ENCODE results near the gene JAML.

Gene JAML

DNA sequence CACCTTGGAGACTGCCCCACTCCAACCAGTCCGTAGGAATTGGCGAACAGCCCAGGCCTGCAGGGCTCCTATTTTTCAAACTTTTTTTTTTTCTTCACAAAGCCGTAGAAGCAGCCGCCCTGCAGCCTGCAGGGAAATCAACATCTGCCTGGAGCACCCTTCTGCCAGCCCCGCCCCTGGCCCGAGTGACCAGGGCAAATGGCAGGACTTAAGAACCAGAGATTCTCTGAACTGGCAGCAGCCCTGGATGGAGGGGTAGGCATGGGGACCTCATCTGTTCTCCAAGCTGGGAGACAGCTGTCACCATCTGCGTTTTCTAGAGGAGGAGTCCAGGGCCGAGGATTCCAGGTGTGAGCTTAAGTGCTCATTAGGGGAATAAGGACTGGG lies 53.9 kb downstream of the JAML start:
- TF ChIP-seq, protein P1, sequence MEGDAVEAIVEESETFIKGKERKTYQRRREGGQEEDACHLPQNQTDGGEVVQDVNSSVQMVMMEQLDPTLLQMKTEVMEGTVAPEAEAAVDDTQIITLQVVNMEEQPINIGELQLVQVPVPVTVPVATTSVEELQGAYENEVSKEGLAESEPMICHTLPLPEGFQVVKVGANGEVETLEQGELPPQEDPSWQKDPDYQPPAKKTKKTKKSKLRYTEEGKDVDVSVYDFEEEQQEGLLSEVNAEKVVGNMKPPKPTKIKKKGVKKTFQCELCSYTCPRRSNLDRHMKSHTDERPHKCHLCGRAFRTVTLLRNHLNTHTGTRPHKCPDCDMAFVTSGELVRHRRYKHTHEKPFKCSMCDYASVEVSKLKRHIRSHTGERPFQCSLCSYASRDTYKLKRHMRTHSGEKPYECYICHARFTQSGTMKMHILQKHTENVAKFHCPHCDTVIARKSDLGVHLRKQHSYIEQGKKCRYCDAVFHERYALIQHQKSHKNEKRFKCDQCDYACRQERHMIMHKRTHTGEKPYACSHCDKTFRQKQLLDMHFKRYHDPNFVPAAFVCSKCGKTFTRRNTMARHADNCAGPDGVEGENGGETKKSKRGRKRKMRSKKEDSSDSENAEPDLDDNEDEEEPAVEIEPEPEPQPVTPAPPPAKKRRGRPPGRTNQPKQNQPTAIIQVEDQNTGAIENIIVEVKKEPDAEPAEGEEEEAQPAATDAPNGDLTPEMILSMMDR (IDR thresholded peaks at IDR 0.05): no peak
- peaks cover 12 to 24% of the 10 kb centered on the region in 2 experiments for H3K4me1 ChIP-seq (ENCODE audit: control insufficient read depth in 1 of 2, insufficient read depth in 1 of 2, low read depth in 1 of 2, low read length in 1 of 2)
- no peaks in the 10 kb centered on the region for H3K36me3 ChIP-seq
- peaks cover 30% of the 10 kb centered on the region for H3K27me3 ChIP-seq
- no peak overlapping the region for H3K4me3 ChIP-seq (ENCODE audit: low read depth in 1 of 2, low read length in 1 of 2)
- no peaks in the 10 kb centered on the region for H3K9me3 ChIP-seq
- H3K27ac ChIP-seq: no peak overlapping the region

- Histone ChIP-seq H3K27me3 (peaks cover 28% of the 10 kb centered on the region), H3K4me1 (ENCODE audit: control insufficient read depth in 1 of 2, insufficient read depth in 1 of 2, low read depth in 1 of 2, low read length in 1 of 2) (peaks cover 9 to 18% of the 10 kb centered on the region in 2 experiments), H3K36me3 (no peaks in the 10 kb centered on the region), H3K27ac (no peak overlapping the region), H3K9me3 (no peaks in the 10 kb centered on the region), H3K4me3 (ENCODE audit: low read depth in 1 of 2, low read length in 1 of 2) (no peak overlapping the region)
- TF ChIP-seq, protein P1 (IDR thresholded peaks at IDR 0.05): no peak
These were observed 54.6 kb downstream of the JAML start for GRCh38 chr11:118170231-118170630.

DNA sequence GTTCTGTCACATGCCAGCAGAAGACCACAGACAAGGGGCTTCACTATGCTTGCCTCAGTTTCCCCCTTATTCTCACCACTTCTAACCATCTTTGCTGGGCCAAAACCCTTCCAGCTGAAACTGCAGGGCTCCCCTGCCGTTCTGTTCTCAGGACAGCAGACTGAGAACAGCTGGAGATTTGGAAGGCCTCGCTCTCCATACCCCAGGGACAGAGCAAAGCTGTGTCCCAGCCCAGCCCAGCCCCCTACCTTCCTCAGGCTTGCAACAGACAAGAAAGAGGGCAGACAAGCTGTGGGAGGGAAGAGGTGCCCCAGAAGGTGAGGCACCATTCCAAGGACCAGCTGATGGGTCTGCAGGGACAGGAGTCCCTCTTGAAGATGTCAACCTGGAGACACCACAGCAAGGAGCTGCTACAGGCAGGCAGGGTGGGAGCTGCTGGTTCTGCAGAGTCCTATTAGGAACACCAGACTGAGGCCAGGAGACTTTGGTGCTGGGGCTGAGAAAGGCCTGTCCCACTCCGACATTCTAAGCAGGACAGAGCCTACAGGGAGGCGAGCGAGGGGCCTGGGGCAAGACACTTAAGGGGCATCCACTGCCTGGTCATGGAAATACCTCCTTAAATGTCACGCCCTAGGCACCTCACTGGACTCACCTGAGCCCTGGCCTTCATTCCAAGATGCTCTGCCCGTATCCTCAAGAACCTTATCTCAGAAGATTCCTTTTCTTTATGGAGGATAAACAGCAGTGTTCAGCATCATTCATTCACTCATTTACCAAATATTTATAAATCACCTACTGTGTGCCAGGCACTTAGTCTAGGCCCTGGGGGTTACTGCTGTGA lies 55.3 kb downstream of the JAML start:
- Histone ChIP-seq H3K27ac (no peak overlapping the region), H3K4me3 (ENCODE audit: low read depth in 1 of 2, low read length in 1 of 2) (no peak overlapping the region), H3K36me3 (no peaks in the 10 kb centered on the region), H3K4me1 (ENCODE audit: control insufficient read depth in 1 of 2, insufficient read depth in 1 of 2, low read depth in 1 of 2, low read length in 1 of 2) (peaks cover 2 to 11% of the 10 kb centered on the region in 2 experiments), H3K9me3 (no peaks in the 10 kb centered on the region), H3K27me3 (peaks cover 28% of the 10 kb centered on the region)
- TF ChIP-seq, protein P1 (IDR thresholded peaks at IDR 0.05): no peak

GRCh38 chr11:118168751-118169150 lies 56.1 kb downstream of the JAML start:
- no peaks in the 10 kb centered on the region for H3K9me3 ChIP-seq
- no peak overlapping the region for H3K4me3 ChIP-seq (ENCODE audit: low read depth in 1 of 2, low read length in 1 of 2)
- no peak overlapping the region for H3K27ac ChIP-seq
- TF ChIP-seq, protein P1 (IDR thresholded peaks at IDR 0.05): no peak
- no peaks in the 10 kb centered on the region for H3K36me3 ChIP-seq
- H3K27me3 ChIP-seq: peaks cover 28% of the 10 kb centered on the region
- H3K4me1 ChIP-seq (ENCODE audit: control insufficient read depth in 1 of 2, insufficient read depth in 1 of 2, low read depth in 1 of 2, low read length in 1 of 2): peaks cover 5 to 10% of the 10 kb centered on the region in 2 experiments

DNA sequence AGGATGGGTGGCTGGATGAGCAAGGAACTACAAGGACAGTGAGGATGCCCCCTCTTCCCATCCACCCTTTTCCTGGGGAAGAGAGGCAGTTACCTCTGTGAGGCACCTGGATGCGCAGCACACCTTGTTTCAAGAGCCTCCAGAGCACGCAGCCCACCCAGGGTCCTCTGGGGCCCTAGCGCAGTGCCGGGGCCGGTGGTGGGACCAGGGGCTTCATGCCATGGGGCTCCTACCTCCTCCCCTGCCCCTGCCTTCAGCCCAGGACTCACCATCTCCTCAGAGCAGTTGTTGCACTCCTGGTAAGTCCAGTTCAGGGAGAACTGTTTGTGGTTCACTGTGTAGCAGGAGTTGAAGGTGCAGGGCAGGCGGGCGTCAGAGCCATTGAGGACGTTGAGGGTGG lies 56.5 kb downstream of the JAML start:
- TF ChIP-seq, protein P1 (IDR thresholded peaks at IDR 0.05): no peak
- H3K36me3 ChIP-seq: no peaks in the 10 kb centered on the region
- peaks cover 28% of the 10 kb centered on the region for H3K27me3 ChIP-seq
- no peak overlapping the region for H3K27ac ChIP-seq
- peaks cover 10 to 14% of the 10 kb centered on the region in 2 experiments for H3K4me1 ChIP-seq (ENCODE audit: control insufficient read depth in 1 of 2, insufficient read depth in 1 of 2, low read depth in 1 of 2, low read length in 1 of 2)
- no peak overlapping the region for H3K4me3 ChIP-seq (ENCODE audit: low read depth in 1 of 2, low read length in 1 of 2)
- H3K9me3 ChIP-seq: no peaks in the 10 kb centered on the region
